CD4-positive, alpha-beta T cell treated with Interleukin-17A for 1 hour (primary cell): Measurements from ENCODE around the gene MCF2L2.
A peak's percentile ranks its signal among the peaks of the same experiment; 100 is the strongest.
"Not testable (repeated sequence)": the region's sequence is repeated elsewhere in the genome, so short reads cannot be mapped to it uniquely, and the experiment has no call there.

Experiments
- DNase-seq: peaks from one replicate; pipeline ENCODE4 v3.0.0-alpha.2; 2020

The MCF2L2 gene, protein sequence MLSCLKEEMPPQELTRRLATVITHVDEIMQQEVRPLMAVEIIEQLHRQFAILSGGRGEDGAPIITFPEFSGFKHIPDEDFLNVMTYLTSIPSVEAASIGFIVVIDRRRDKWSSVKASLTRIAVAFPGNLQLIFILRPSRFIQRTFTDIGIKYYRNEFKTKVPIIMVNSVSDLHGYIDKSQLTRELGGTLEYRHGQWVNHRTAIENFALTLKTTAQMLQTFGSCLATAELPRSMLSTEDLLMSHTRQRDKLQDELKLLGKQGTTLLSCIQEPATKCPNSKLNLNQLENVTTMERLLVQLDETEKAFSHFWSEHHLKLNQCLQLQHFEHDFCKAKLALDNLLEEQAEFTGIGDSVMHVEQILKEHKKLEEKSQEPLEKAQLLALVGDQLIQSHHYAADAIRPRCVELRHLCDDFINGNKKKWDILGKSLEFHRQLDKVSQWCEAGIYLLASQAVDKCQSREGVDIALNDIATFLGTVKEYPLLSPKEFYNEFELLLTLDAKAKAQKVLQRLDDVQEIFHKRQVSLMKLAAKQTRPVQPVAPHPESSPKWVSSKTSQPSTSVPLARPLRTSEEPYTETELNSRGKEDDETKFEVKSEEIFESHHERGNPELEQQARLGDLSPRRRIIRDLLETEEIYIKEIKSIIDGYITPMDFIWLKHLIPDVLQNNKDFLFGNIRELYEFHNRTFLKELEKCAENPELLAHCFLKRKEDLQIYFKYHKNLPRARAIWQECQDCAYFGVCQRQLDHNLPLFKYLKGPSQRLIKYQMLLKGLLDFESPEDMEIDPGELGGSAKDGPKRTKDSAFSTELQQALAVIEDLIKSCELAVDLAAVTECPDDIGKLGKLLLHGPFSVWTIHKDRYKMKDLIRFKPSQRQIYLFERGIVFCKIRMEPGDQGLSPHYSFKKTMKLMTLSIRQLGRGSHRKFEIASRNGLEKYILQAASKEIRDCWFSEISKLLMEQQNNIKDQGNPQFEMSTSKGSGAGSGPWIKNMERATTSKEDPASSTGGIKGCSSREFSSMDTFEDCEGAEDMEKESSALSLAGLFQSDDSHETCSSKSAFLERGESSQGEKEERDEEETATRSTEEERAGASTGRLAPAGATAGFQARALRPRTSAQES

GRCh38 chr3:183428447-183429211 lies at the start of gene MCF2L2:
Gene MCF2L2 (minus strand): TSS chr3:183428619. CDS start chr3:183427977, 642 bp downstream.
- DNase-seq: peak; percentile 79

- DNase-seq: no peak
Measured at GRCh38 chr3:183477801-183478456, 49.5 kb upstream of the MCF2L2 start.

DNA sequence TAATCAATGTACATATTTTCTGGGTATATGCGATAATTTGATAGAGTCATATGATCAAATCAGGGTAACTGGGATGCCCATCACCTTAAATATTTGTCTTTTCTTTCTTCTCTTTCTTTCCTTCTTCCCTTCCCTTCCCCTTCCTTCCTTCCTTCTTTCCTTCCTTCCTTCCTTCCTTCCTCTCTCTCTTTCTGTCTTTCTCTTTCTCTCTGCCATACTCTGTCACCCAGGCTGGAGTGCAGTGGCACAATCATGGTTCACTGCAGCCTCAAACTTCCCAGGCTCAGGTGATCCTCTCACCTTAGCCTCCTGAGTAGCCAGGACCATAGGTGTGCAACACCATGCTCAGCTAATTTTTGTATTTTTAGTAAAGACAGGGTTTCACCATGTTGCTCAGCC lies 47.3 kb upstream of the MCF2L2 start:
- not testable (repeated sequence) for DNase-seq

DNA sequence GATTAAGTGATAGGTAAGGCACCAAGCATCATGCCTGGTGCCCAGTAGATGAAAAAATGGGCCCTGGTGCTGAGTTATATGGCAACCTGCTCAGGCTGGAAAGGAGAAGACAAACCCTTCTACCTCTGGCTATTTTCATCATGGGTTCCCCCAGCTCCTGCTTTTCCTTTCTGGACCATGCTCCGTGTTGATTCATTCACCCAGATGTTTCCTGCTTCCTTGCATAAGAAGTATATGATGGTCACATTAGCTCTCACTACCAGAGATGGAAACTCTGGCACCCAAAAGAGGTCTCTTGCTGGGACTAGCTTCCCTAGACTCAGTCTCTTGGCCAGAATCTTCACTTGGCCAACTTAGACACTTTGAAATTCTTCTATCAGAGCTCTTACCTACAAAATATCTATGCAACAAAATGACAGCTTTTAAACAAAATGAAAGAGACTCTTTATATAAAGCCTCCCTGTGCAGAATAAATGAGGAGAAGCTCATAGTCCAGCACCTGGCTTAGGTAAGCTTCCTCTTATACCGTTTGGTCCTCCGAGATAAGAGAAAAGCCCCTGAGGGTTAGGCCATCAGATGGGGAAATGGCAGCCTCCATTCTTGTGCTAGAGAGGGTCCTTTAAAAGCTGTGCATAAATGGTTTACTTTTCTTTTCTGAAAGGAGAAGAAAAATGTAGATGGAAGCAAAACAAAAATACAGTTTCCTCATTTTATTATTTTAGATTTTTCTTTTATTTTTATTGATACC lies 46.8 kb upstream of the MCF2L2 start:
- no peak for DNase-seq

GRCh38 chr3:183473969-183474368 lies 45.5 kb upstream of the MCF2L2 start:
- no peak for DNase-seq

- no peak for DNase-seq
Measured at GRCh38 chr3:183472155-183472554, 43.7 kb upstream of the MCF2L2 start.

- DNase-seq: no peak
Measured at GRCh38 chr3:183468424-183468823, 40.0 kb upstream of the MCF2L2 start.

DNA sequence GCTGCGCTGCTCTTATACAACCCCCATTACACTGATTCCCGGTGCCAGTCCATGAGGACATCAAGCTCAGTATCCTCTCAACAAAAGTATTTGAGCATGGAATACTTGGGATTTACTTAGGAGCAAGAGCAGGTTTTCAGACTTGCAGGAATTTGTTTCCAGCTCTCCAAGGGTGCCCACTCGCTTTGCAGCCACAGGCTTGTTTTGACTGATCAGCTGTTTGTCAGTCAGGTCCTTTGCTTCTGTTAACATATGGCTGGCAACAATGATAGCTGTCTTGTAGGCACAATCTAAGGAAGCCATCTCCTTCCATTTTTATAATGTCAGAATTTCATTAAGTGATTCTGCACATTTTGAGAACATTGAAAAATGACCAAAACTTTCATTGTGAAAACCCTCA lies 38.2 kb upstream of the MCF2L2 start:
- no peak for DNase-seq

- DNase-seq: not testable (repeated sequence)
Measured at GRCh38 chr3:183465710-183466109, 37.3 kb upstream of the MCF2L2 start.

- DNase-seq: no peak
Measured at GRCh38 chr3:183464480-183464879, 36.1 kb upstream of the MCF2L2 start.

GRCh38 chr3:183460081-183461055 lies 31.9 kb upstream of the MCF2L2 start:
- DNase-seq: no peak

DNA sequence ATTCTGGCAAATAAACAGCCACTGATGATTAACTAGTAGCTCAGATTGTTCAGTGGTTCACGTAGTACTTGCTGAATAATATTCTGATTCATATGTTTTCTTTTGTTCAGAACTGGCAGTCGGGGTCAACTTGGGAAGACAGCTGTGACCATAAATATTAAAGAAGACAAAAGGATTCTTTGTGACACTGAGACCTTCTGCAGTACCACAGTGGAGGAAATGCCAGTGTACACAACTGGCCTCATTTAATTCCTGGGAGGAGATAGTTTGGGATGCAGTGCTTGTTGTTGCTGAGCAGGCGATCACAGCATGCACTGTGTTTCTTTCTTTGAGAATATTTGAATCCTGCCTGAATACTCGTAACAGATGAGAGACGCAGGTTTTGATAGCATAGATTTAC lies 26.7 kb upstream of the MCF2L2 start:
- no peak for DNase-seq

DNA sequence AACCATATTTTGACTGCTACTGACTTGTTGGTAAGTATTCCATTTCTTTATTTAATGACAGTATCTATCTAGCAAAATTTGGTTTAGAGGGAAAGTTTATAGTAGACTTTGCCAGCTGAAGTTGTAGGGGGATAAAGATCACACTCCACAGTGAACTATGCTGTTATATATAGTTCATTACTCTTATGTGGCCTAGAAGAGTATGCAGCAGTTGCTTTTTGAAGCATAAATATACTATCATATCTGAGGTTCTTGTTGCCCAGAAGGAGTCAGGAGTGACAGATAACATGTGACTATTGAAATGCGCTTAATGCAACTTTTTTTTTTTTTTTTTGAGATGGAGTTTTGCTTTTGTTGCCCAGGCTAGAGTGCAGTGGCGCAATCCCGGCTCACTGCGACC lies 25.6 kb upstream of the MCF2L2 start:
- no peak for DNase-seq

DNA sequence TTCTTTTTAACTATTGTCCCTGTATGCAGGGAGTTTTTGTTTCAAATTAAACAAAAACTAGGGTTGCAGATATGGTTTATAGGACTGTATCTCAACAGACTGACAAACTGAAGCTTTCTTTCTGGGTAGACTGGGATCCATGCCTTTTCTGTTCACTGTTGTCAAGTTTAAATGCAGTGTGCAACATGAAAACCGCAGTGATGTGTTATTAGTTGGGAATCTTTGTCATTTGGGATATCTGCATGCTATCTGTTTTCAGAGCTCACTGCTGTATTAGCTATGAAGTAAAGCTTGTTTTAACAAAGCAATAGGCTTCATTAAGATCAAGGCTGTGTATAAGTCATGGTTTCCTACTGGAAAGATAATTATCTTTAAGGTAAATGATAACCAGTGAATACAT lies 21.4 kb upstream of the MCF2L2 start:
- DNase-seq: no peak

- DNase-seq: no peak
Measured at GRCh38 chr3:183449391-183449790, 21.0 kb upstream of the MCF2L2 start.

- no peak for DNase-seq
Measured at GRCh38 chr3:183448369-183449128, 20.1 kb upstream of the MCF2L2 start.

DNA sequence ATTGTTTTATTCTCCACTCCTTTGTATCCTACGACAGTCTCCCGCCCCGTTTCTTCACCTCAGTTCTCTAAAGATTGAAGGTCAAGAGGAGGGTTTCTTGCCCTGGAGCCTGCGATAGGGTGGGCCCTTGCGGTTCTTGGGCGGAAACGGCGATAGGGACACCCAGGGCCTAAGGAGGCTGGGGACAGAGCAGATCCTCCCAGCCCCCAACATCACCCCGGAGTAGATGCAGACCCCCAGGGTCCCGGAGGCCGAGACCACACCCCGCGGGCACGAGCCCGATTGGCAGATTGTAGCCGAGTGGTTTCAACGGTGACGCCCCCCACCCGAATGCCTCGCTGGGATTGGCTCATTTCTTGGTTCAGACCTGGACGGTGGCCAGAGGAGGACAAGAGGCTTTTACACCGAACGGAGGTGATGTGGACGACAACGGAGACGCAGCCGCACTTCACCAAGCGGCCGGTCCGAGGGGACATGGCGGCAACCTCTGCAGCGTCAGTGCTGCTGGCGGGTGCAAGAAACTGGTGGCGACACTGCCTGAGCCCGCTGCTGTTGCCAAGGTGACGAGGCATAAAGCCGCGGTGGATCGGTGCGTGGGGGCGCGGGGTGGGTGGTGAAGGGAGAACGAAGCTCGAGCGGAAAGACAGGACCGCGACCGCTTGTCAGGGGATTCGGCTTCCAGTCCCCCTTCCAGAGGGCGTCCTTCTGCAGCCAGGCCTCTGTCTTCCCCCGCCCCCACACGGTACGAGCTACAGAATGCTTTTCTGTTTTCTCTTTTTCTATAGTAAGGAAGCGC lies 19.0 kb upstream of the MCF2L2 start:
- peak; percentile 75 for DNase-seq

- no peak for DNase-seq
Measured at GRCh38 chr3:183446838-183447205, 18.4 kb upstream of the MCF2L2 start.

- DNase-seq: no peak
Measured at GRCh38 chr3:183444748-183445147, 16.3 kb upstream of the MCF2L2 start.
